IPS DF 4.7 (cell line): ENCODE data around the gene PCDHGA12.
"Not testable (repeated sequence)": the region's sequence is repeated elsewhere in the genome, so short reads cannot be mapped to it uniquely, and the experiment has no call there.

Experiments
- DNase-seq: peaks from one replicate; pipeline ENCODE4 v3.0.0-alpha.2; 2013; ENCODE audit warnings: low spot score; ENCODE audit errors: extremely low read depth

The PCDHGA12 gene

GRCh38 chr5:141407790-141408505 lies 22.4 kb upstream of the PCDHGA12 start, which contains the start of gene PCDHGB6:
PCDHGB6 (plus strand) TSS chr5:141408021; CDS start chr5:141408203, 182 bp downstream.
- not testable (repeated sequence) for DNase-seq

GRCh38 chr5:141409598-141410306 lies 20.6 kb upstream of the PCDHGA12 start:
- DNase-seq = no peak

GRCh38 chr5:141411575-141411974 lies 18.7 kb upstream of the PCDHGA12 start:
- DNase-seq = no peak

- DNase-seq = no peak
Observed at GRCh38 chr5:141412854-141413539, 17.3 kb upstream of the PCDHGA12 start, which contains the start of gene PCDHGA10. PCDHGA10 (plus strand) TSS chr5:141412987; CDS start chr5:141413176, 189 bp downstream.

GRCh38 chr5:141413540-141414069 lies 16.7 kb upstream of the PCDHGA12 start:
- no peak for DNase-seq

- DNase-seq = not testable (repeated sequence)
Observed at GRCh38 chr5:141414548-141415274, 15.6 kb upstream of the PCDHGA12 start.

- not testable (repeated sequence) for DNase-seq
Observed at GRCh38 chr5:141415275-141415618, 15.1 kb upstream of the PCDHGA12 start.

GRCh38 chr5:141417494-141418172 lies 12.7 kb upstream of the PCDHGA12 start, which contains the start of gene PCDHGB7:
PCDHGB7 (plus strand) TSS chr5:141417677; CDS start chr5:141417860, 183 bp downstream.
- DNase-seq = not testable (repeated sequence)

- DNase-seq = no peak
Observed at GRCh38 chr5:141419074-141419880, 11.0 kb upstream of the PCDHGA12 start.

GRCh38 chr5:141420855-141421488 lies 9.3 kb upstream of the PCDHGA12 start, which contains the start of gene PCDHGA11:
PCDHGA11 (plus strand) TSS chr5:141421051; CDS start chr5:141421228, 177 bp downstream.
- no peak for DNase-seq

GRCh38 chr5:141421489-141421855 lies 8.8 kb upstream of the PCDHGA12 start:
- DNase-seq = no peak

GRCh38 chr5:141422742-141423291 lies 7.5 kb upstream of the PCDHGA12 start:
- DNase-seq = no peak

GRCh38 chr5:141427783-141428426 lies 2.4 kb upstream of the PCDHGA12 start:
- no peak for DNase-seq

- DNase-seq = no peak
Observed at GRCh38 chr5:141431286-141431685, 979 bp downstream of the PCDHGA12 start.

- not testable (repeated sequence) for DNase-seq
Observed at GRCh38 chr5:141432308-141432707, 2.0 kb downstream of the PCDHGA12 start.

- not testable (repeated sequence) for DNase-seq
Observed at GRCh38 chr5:141432726-141433125, 2.4 kb downstream of the PCDHGA12 start.

GRCh38 chr5:141434006-141434405 lies 3.7 kb downstream of the PCDHGA12 start:
- DNase-seq = no peak

GRCh38 chr5:141437221-141437620 lies 6.9 kb downstream of the PCDHGA12 start:
- DNase-seq = no peak
